Measurements from ENCODE around the gene CAMK2B. TPM values are rescaled to one million over a fixed set of nuclear protein-coding genes. Genes with fewer than 3 reads are reported as not detected.

Gene CAMK2B
- total and polyA plus RNA-seq, 2 of the 13 experiments (the other 11 are each of a cell fraction or from before 2014, with no cell fraction given), result 0.27 to 0.48 TPM

GRCh38 chr7:44315301-44315903 is 10.0 kb downstream of the CAMK2B start:
- no TSS peak for BruUV-seq (replicated peaks)
- CTCF ChIA-PET (ENCODE audit: low intra/inter-chr PET ratio, low total read pairs), result no interaction called here
- TF ChIP-seq LBX2 (CRISPR knock-in tag; IDR thresholded peaks at IDR 0.05; ENCODE audit: borderline replicate concordance) (no peak), E2F2 (CRISPR knock-in tag; IDR thresholded peaks at IDR 0.05; ENCODE audit: borderline replicate concordance) (no peak), SPEN (CRISPR knock-in tag; IDR thresholded peaks at IDR 0.05; ENCODE audit: low read depth) (no peak), ZNF800 (CRISPR knock-in tag; IDR thresholded peaks at IDR 0.05) (no peak), ZNF33B (CRISPR knock-in tag; IDR thresholded peaks at IDR 0.05) (no peak), ZNF550 (CRISPR knock-in tag; IDR thresholded peaks at IDR 0.05; ENCODE audit: borderline replicate concordance) (no peak), ZNF576 (CRISPR knock-in tag; IDR thresholded peaks at IDR 0.05) (no peak), ZFP36L1 (CRISPR knock-in tag; IDR thresholded peaks at IDR 0.05) (no peak), ARID3A (IDR thresholded peaks at IDR 0.05; ENCODE audit: low read depth, low read length) (no peak), MNT (IDR thresholded peaks at IDR 0.05) (no peak)
- no peak overlapping the region for H3K4me3 ChIP-seq (replicated peaks in 1 of 3; ENCODE audit: insufficient read depth in 1 of 3, low read depth in 2 of 3, low read length in 3 of 3)
- no peak overlapping the region for H2AFZ ChIP-seq (ENCODE audit: low read length)
- H3K27ac ChIP-seq (ENCODE audit: extremely low read length, insufficient read depth, low read length), result no peak overlapping the region
- H3K36me3 ChIP-seq (replicated peaks in 1 of 2; ENCODE audit: control insufficient read depth in 1 of 2, insufficient read depth in 2 of 2, low read length in 2 of 2), result no peaks in the 10 kb centered on the region
- no peaks in the 10 kb centered on the region for H4K20me1 ChIP-seq (ENCODE audit: insufficient read depth, low read length)
- 0% methylated on average over 3 of the region's 3 CpGs for WGBS (ENCODE audit: low lambda C conversion rate)
- H3K9ac ChIP-seq (ENCODE audit: insufficient read depth, low read depth, low read length), result no peak overlapping the region
- POLR2A ChIA-PET, result no interaction called here
- intact Hi-C loops (cut with micrococcal nuclease; ENCODE audit: unreplicated experiment), result no loop called here
- no peak for DNase-seq (ENCODE audit: low spot score)
- in situ Hi-C loops (cut with HindIII; ENCODE audit: extremely low pct_ligation_motif_present, low pct_unique_long_range_greater_than_20kb), result no loop called here
- H3K27me3 ChIP-seq (ENCODE audit: control insufficient read depth in 1 of 2, insufficient read depth in 2 of 2, low read length in 2 of 2), result peaks cover 1 to 30% of the 10 kb centered on the region in 2 experiments; a peak in 4 of 5 replicates
- FAIRE-seq, result no peak
- no peaks in the 10 kb centered on the region for H3K79me2 ChIP-seq (ENCODE audit: insufficient read depth, low read length)
- H3K9me3 ChIP-seq (ENCODE audit: low read length), result no peaks in the 10 kb centered on the region
- ATAC-seq, result no peak
- no peaks in the 10 kb centered on the region for H3K4me1 ChIP-seq (ENCODE audit: insufficient read depth, low read length)
- H3K4me2 ChIP-seq (ENCODE audit: low read depth, low read length), result no peak overlapping the region
